ENCODE measurements around the gene TMEM121. TPM values are rescaled to one million over a fixed set of nuclear protein-coding genes. Genes with fewer than 3 reads are reported as not detected.
A peak's percentile ranks its signal among the peaks of the same experiment; 100 is the strongest.

TMEM121 gene
- total and polyA plus RNA-seq, 11 donors: 1.0 to 4.4 (median 1.9) TPM

DNA sequence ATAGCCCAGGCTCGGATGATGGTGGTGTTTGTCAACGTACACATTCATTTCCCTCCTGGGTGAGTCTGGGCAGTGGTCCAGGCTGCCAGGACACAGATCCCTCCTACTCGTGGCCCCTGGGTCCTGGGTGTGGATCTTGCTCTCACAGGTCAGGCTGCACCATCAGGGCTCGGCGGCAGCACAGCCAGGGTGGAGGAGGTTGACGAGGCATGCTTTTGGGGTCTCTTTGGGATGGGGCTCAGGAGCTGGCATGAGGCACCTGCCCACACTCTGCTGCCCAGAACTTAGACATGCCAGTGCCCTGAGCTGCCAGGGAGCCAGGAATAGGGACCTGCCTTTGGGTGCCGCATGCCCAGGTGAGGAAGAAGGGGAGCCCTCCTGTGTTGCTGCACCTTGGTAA is 9.7 kb downstream of the TMEM121 start:
- WGBS, 4 donors: 71 to 80% (median 78%) methylated on average over 3 to 7 of the region's 7 CpGs
- H3K9me3 ChIP-seq: no peaks in the 10 kb centered on the region
- ATAC-seq: no peak
- no peak for DNase-seq
- intact Hi-C loops (cut with DNase I): loop anchor here in 1 of 10 donors (10.0 kb wide), 1 partner anchor 351 kb away; the partner anchor contains the start of gene NUDT14
- no peaks in the 10 kb centered on the region for H3K36me3 ChIP-seq
- no peak overlapping the region for H3K27ac ChIP-seq
- H3K27me3 ChIP-seq: peaks cover 0 to 26% (median 11%) of the 10 kb centered on the region in 9 donors
- TF ChIP-seq POLR2A (IDR thresholded peaks at IDR 0.05): no peak
- TF ChIP-seq, protein P1, sequence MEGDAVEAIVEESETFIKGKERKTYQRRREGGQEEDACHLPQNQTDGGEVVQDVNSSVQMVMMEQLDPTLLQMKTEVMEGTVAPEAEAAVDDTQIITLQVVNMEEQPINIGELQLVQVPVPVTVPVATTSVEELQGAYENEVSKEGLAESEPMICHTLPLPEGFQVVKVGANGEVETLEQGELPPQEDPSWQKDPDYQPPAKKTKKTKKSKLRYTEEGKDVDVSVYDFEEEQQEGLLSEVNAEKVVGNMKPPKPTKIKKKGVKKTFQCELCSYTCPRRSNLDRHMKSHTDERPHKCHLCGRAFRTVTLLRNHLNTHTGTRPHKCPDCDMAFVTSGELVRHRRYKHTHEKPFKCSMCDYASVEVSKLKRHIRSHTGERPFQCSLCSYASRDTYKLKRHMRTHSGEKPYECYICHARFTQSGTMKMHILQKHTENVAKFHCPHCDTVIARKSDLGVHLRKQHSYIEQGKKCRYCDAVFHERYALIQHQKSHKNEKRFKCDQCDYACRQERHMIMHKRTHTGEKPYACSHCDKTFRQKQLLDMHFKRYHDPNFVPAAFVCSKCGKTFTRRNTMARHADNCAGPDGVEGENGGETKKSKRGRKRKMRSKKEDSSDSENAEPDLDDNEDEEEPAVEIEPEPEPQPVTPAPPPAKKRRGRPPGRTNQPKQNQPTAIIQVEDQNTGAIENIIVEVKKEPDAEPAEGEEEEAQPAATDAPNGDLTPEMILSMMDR (IDR thresholded peaks at IDR 0.05): no peak
- H3K4me1 ChIP-seq: peaks cover 0 to 5% (median 0%) of the 10 kb centered on the region in 12 donors
- no peak overlapping the region for H3K4me3 ChIP-seq

DNA sequence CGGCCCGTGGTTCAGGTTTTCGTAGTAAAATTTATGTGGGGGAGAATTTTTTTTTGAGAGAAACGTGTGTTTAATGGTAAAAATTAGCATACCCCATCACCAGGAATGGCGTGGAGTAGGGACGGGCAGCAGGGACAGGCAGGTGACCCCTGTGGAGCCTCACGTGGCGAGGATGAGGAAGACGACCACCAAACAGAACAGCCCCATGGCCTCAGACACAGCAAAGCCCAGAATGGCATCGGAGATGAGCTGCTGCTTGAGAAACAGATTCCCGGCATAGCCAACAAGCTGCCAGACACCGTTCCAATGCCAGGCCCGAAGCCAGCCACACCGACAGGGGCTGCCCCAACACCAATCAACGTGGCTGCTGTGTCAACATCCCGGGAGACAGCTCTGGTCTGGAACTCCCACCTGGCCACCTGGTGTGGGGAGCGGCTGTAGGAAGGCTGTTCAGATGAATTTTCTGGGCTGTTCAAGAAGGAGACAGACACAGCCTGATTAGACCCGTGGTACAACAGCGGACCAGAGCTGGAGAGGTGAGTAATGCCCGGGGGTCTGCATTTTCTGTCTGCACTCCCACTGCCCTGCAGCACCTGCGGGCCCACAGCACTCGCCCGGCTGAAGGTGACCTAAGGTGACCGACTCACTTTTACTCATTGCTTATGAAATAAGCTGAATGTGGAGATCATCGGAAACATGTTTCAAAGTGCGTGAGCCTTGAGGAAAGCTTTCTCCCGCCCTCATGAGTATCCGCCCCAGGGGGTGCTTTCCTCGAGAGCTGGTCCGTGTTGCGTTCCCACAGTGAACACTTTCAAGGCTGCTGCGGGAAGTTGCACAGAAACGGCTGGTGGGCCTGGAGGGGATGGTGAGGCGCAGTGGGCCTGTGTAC is 10.6 kb downstream of the TMEM121 start:
- no peaks in the 10 kb centered on the region for H3K36me3 ChIP-seq
- no peak for DNase-seq
- ATAC-seq: peak in 1 of 4 donors; percentile 11
- no peak overlapping the region for H3K4me3 ChIP-seq
- peaks cover 0 to 5% (median 0%) of the 10 kb centered on the region in 12 donors for H3K4me1 ChIP-seq
- no peak overlapping the region for H3K27ac ChIP-seq
- TF ChIP-seq POLR2A (IDR thresholded peaks at IDR 0.05): no peak
- TF ChIP-seq, protein P1 (IDR thresholded peaks at IDR 0.05): no peak
- no peaks in the 10 kb centered on the region for H3K9me3 ChIP-seq
- H3K27me3 ChIP-seq: peaks cover 0 to 26% (median 11%) of the 10 kb centered on the region in 9 donors
- intact Hi-C loops (cut with DNase I): loop anchor here in 1 of 10 donors (10.0 kb wide), 1 partner anchor 352 kb away; the partner anchor contains the start of gene NUDT14
- WGBS, 4 donors: 71 to 78% (median 77%) methylated on average over 33 to 34 of the region's 34 CpGs

DNA sequence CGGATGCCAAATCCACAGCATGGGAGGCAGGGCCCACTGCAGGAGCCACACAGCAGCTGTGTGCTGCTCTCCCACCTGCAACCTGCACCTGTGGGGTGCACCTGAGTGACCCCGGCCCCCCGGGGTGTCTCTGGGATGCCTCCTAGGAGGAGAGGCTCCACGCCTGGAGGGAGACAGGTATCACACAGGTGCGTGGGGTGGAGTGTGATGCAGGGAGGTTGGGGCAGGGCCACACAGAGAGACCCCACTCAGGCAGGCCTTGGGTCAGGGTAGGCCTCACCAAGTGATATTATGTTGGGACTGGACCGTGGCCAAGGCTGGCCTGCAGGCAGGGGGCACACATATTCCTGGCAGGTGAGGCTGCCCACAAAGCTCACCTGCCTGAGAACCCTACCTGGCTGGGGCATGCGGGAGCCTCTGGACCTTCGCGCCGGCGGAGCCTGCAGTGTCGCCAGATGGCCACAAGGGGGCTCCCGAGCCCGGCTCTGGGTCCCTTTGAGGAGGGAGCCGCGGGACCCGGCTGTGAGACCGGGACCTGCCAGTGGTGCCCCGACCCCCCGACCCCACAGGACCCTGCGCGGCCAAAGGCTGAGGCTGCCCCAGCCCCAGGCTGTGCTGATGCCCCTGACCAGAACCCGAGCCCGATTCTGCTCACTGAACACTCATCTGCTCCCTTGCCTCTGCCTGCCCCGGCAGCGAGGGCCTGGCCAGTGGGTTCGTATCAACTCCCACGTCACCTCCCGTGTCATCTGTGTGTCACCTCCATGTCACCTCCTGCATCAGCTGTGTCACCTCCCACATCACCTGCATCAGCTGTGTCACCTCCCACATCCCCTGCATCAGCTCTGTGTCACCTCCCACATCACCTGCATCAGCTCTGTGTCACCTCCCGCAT is 11.4 kb downstream of the TMEM121 start:
- H3K27ac ChIP-seq: no peak overlapping the region
- peak; percentile 36 to 74 (median 66) for ATAC-seq
- WGBS, 4 donors: 23 to 60% (median 26%) methylated on average over 14 to 30 of the region's 30 CpGs
- peak in 4 of 5 donors; percentile 46 to 76 (median 53) for DNase-seq
- no peaks in the 10 kb centered on the region for H3K36me3 ChIP-seq
- peaks cover 0 to 26% (median 11%) of the 10 kb centered on the region in 9 donors for H3K27me3 ChIP-seq
- intact Hi-C loops (cut with DNase I): loop anchor here in 1 of 10 donors (10.0 kb wide), 1 partner anchor 353 kb away; the partner anchor contains the start of gene NUDT14
- H3K9me3 ChIP-seq: peaks cover 0 to 7% (median under 1%) of the 10 kb centered on the region in 12 donors
- H3K4me1 ChIP-seq: peaks cover 0 to 5% (median 0%) of the 10 kb centered on the region in 12 donors
- no peak for TF ChIP-seq POLR2A (IDR thresholded peaks at IDR 0.05)
- TF ChIP-seq, protein P1 (IDR thresholded peaks at IDR 0.05): peak; percentile 90 to 99 (median 98)
- H3K4me3 ChIP-seq: no peak overlapping the region

Data from heart left ventricle (tissue), 16 donors.